Smooth muscle cell of trachea (primary cell): Measurements from ENCODE around the gene TMEM200C. TPM values are rescaled to one million over a fixed set of nuclear protein-coding genes. Genes with fewer than 3 reads are reported as not detected.

Experiments used
- total RNA-seq: library from RNA; depleted of rRNA; stranded (reverse); fragments of >200 nt; gene quantifications from 2 replicates; pipeline ENCODE4 v1.2.1, GENCODE V29; 2014

The TMEM200C gene
- total RNA-seq: under 0.01 and 0.17 TPM in 2 replicates

DNA sequence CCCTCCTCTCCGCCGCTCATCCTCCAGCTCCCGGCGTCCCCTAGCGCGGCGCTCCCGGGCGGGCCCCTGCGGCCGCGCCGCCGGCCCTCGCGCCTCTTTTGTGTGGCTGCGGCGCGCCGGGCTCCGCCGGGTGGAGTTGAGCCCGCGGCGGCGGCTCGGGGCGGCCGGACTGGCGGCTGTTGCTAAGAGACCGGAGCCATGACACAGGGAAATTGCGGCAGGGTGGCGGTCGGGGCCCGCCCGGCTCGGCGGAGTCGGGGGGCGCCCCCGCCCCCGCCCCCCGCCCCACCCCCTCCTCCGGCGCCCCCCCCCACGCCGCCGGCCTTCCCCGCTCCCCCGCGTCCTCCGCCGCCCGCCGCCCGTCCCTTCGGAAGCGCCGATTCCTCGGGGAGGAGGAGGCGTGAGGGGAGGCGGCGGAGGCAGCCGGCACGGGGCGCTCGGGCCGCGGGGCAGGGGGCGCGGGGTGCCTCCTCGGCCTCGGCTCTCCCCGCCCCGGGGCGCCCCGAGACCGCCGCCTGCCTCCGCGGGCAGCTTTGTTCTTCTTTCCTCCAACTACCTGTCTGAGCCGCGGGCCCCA lies at the start of gene TMEM200C:
TMEM200C (minus strand) TSS at position 224 of the 577 bp plus-strand sequence. CDS start 3,459 bp downstream, outside the sequence.

